GM19372 (cell line): ENCODE measurements around the gene NTF4.
A peak's percentile ranks its signal among the peaks of the same experiment; 100 is the strongest.
"Not testable (repeated sequence)": the region's sequence is repeated elsewhere in the genome, so short reads cannot be mapped to it uniquely, and the experiment has no call there.

Experiments
- ATAC-seq: cut with Tn5 transposase; IDR thresholded peaks from one replicate; pipeline ENCODE4 v1.9.1; 2021; ENCODE audit warnings: mild to moderate bottlenecking, low read depth, moderate library complexity; ENCODE audit not compliant: unreplicated experiment

Gene NTF4

DNA sequence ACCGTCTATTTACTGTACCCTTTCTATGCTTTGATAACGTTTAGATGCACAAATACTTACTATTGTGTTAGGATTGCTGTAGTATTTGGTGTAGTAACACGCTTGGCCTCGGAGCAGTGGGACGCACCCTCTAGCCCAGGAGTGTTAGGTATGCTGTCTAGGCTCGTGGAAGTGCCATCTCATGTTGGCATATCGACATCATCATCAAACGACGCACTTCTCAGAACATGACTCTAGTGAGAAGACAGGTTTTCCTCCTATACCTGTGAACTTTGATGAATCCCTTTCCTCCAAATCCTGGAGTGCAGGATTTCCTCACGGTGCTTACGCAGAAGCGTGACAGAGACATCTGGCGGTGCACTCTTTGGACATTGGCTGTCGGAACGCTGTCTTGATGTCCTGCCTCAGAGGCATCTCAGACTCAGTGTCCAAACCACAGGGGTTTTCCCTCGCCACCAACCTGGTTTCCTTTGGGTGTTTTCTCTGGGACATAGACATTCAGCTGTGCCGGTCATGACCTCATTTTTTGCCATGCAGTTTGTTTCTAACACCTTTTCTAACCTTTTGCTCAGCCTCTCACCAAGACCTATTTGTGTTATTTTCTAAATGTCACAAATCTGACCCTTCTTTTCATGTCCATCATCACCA, 26.9 kb upstream of the NTF4 start:
- no peak for ATAC-seq

DNA sequence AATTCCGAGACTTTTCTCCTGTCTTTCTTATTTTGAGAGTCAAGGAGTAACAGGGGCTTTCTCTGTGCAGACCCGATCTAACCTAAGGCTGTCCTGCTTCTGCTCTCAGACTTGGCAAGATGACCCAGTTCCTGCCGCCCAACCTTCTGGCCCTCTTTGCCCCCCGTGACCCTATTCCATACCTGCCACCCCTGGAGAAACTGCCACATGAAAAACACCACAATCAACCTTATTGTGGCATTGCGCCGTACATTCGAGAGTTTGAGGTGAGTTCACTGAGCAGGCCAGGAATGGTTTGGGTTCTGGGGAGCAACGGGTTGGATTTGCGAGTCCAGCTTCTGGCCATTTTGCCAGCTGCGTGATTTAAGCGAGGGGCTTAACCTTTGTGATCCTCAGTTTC, 21.7 kb upstream of the NTF4 start:
- no peak for ATAC-seq

DNA sequence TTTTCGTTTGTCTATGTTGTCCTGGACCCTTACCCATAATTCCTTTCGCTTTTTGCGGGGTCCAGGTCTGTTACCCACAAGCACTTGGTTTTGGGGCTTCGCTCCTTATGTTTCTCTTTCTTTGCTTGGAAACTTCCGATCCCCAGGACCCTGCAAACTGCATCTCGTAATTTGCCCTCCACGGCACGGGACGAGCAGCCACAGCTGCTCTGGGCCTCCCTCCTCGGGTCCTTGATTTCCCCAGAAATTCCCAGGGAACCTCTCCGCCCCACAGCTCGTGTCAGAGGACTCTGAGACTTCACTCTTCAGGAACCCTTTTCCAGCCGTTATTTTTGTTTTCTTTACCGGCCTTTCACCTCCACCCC, 21.2 kb upstream of the NTF4 start:
- ATAC-seq, result no peak

- peak; percentile 88 for ATAC-seq
Measured at GRCh38 chr19:49085020-49085867, 20.6 kb upstream of the NTF4 start, which contains the start of gene SNRNP70. Gene SNRNP70 (plus strand): TSS chr19:49085451. CDS start chr19:49086415, 964 bp downstream.

DNA sequence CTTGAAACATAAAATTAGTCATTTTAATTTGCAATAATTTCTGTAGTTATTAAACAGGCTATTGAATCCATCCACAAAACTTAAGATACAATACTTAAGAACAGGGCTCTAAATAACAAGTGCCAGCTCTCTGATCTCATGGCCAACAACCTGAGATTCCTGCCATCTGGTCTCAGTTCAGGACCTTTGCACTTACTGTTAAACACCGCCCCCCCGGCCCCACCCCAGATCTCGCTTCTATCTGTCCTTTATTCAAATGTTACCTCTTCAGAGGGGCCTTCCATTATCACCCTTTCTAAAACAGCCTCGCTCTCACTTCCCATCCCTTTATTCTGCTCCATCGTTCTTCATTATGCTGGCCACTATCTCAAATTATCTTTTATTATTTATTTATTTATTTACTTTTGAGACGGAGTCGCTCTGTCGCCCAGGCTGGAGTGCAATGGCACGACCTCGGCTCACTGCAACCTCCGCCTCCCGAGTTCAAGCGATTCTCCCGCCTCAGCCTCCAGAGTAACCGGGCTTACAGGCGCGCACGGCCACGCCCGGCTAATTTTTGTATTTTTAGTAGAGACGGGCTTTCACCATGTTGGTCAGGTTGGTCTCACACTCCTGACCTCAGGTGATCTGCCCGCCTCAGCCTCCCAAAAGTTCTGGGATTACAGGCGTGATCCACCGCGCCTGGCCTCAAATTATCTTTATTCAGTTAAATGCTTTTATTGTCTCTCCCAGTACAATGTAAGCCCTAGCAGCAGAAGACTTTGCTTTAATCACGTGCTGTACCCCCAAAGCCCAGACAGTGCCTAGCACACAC, 19.8 kb upstream of the NTF4 start:
- no peak for ATAC-seq

GRCh38 chr19:49081273-49081672, 16.7 kb upstream of the NTF4 start:
- no peak for ATAC-seq

DNA sequence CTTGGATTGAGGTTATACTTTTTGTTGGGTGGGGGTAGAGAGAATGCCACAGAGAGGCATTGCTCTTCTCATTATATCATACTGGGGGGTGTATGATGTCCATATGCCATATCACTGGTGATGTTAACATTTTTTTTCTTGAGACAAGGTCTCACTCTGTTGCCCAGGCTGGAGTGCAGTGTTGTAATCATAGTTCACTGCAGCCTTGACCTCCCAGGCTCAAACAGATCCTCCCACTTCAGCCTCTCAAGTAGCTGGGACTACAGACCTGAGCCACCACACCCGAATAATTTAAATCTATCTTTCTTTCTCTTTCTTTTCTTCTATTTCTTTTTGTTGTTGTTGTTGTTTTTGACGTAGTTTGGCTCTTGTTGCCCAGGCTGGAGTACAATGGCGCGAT, 15.8 kb upstream of the NTF4 start:
- ATAC-seq, result no peak

GRCh38 chr19:49074869-49075268, 10.3 kb upstream of the NTF4 start:
- ATAC-seq, result not testable (repeated sequence)

GRCh38 chr19:49073514-49074378, 9.1 kb upstream of the NTF4 start:
- no peak for ATAC-seq

DNA sequence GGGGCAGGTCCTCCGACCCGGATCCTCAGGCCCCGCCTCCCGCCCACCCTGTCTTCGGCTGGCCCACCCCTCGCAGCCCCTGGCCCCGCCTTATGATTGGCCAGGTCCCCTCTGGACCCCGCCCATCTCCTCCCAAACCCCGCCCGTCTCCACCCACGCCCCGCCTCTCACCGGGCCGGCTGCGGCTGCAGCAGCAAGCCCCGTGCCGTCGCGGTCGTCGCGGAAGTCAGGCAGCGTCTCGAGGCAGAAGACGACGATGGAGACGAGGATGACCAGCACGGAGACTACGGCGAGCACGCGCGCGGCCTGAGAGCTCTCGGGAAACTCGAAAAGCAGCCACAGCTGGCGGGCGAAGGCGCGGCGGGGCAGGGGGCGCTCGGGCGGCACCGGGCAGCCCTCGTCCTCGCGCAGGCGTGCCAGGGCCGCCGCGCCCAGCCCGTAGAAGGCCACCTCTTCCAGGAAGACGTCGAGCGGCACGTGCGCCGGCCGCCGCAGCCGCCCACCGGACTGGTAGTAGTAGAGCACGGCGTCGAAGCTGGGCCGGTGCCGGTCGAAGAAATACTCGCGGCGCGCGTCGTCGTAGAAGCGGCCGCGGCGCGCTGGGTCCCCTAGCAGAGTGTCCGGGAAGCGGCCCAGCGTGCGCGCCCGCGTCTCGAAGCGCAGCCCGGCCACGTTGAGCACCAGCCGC, 7.4 kb upstream of the NTF4 start:
- ATAC-seq, result no peak

DNA sequence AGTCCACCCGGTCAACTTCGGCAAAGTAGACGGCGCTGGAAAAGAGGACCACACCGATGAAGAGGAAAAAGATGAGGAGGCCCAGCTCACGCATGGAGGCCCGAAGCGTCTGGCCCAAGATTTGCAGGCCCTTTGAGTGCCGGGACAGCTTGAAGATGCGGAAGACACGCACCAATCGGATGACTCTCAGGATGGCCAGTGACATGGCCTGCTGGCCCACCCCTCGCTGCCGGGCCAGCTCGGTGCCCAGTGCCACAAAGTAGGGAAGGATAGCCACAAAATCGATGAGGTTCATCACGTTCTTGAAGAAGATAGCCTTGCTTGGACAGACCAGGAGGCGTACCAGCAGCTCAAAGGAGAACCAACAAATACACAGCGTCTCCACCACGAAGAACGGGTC, 5.8 kb upstream of the NTF4 start:
- ATAC-seq, result no peak

DNA sequence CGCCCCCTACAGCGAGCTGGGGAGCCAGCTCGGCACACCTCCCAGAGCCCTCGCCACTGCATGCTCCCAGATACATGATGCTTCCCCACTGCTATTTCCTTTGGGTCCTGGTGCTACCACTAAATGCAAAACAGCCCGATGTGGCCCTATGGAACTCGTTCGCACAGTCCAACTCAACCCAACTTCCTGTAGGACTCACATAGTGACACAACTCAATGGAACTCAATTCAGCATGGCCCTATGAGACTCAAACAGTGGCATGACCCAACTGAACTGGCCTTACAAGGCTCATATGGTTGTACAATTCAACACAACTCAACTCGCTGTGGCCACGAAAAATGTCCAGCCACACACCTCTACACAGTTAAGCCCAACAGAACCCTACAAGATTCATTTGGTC, 4.4 kb upstream of the NTF4 start:
- no peak for ATAC-seq

DNA sequence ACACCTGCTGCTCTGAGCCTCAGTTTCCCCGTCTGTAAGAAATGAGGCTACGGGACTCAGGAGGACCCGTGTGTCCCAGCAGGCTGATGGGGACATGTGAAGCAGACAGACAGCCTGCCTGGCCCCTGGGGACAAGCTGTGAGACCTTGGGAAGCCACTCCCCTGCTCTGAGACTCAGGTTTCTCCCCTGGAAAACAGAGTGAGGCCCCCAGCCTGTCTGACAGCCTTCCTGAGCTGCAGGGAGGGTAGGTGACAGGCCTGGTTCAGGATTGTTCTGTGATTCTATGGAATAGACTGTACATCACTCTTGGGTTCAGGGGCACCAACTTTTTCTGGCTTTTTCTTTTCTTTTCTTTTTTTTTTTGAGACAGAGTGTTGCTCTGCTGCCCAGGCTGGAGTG, 2.9 kb upstream of the NTF4 start:
- ATAC-seq, result no peak

DNA sequence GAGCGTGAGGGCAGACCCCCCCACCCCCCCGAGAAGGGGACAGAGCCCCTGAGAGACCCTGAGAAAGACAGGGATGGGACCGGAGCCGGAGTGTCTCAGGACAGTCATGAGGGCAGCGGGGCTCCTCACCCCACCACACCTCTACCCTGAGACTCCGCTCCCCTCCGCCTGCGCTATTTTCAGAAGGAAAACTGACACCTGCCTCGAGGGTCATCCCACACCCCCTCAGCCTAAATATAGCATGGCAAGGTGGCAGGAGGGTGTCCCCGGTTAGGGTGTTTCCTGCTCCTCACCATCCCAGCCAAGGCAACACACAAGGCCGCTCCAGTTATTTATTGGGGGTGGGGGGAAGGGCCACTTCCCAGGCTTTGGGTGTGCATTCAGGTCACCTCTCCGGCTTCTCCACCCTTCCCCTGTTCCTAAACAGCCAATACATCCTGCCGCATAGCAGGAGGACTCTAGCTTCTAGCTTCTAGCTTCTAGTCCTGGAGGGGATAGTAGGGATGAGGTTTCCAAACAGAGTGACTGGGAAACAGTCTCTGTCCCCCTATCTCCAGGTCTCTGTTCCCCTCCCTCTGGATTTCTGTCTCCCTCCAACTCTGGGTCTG, 1.4 kb upstream of the NTF4 start:
- no peak for ATAC-seq

- ATAC-seq, result no peak
Measured at GRCh38 chr19:49064029-49064629, 489 bp downstream of the NTF4 start.

DNA sequence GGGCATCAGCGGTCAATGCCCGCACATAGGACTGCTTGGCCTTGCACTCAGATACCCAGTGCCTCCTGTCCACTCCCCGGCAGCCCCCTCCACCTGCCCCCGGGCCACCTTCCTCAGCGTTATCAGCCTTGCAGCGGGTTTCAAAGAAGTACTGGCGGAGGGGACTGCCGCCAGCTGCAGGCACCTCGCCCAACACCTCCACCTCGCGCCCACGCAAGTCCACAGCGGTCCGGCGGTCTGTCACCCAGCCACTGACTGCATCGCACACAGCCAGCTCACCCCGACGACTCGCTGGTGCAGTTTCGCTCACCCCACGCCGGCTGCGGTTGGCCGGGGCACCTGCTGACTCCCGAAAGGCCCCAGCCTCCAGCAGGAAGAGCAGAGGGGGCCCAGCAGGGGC, 3.2 kb downstream of the NTF4 start:
- ATAC-seq, result no peak

DNA sequence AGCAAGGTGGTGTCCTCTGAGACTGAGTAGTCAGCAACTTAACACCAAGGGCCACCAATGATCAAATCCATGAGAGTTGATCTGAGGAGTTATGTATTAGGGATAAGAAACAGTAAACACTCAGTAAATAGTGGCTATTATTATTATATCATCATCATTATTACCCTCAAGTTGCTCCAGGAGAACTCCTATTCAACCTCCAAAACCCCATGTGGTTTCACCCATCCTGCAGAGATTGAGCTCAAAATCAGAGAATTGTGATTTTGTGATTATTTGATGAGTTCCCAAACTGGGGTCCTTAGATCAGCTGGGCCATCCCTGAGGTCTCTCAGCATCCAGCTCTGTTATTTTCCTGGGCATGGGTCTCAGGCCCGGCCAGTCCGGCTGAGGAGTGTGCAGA, 3.6 kb downstream of the NTF4 start:
- ATAC-seq, result no peak

- no peak for ATAC-seq
Measured at GRCh38 chr19:49059053-49059452, 5.6 kb downstream of the NTF4 start.

GRCh38 chr19:49058562-49058961, 6.1 kb downstream of the NTF4 start:
- ATAC-seq, result no peak
